Keratinocyte (primary cell): ENCODE data around the gene IFRD2. TPM values are rescaled to one million over a fixed set of nuclear protein-coding genes. Genes with fewer than 3 reads are reported as not detected.

Experiments
- DNase-seq: peaks from one replicate; pipeline ENCODE4 v3.0.0-alpha.2; 2011; ENCODE audit warnings: low read depth, missing footprints, low spot score
- FAIRE-seq: peaks from 2 replicates; lab custom pipeline; 2011; peaks lifted over from hg19 to GRCh38; lab: Jason Lieb, UNC
- H2AFZ ChIP-seq: 2 replicates; pipeline ENCODE4 v1.6.0; 2012; ENCODE audit warnings: low read length, control low read depth, inconsistent platforms; ENCODE audit not compliant: control insufficient read depth
- H3K27ac ChIP-seq: 2 replicates; pipeline ENCODE4 v1.5.1; 2011; ENCODE audit warnings: low read length; ENCODE audit not compliant: control insufficient read depth, insufficient read depth
- H3K27me3 ChIP-seq: 3 replicates; pipeline ENCODE4 v1.6.0; 2011; ENCODE audit warnings: low read length; ENCODE audit not compliant: control insufficient read depth, insufficient read depth; ENCODE audit errors: extremely low read depth
- H3K36me3 ChIP-seq, 2 experiments: 2 replicates in 1 of 2; 3 replicates in 1 of 2; pipeline ENCODE4 v1.5.1; 2011; ENCODE audit warnings: low read length in 2 of 2, mild to moderate bottlenecking in 1 of 2; ENCODE audit not compliant: control insufficient read depth in 2 of 2, insufficient read depth in 2 of 2; ENCODE audit errors: extremely low read depth in 1 of 2
- H3K4me1 ChIP-seq: 3 replicates; pipeline ENCODE4 v1.5.1; 2011; ENCODE audit warnings: low read length; ENCODE audit not compliant: control insufficient read depth, insufficient read depth; ENCODE audit errors: extremely low read depth
- H3K4me2 ChIP-seq: 3 replicates; pipeline ENCODE4 v1.6.0; 2011; ENCODE audit warnings: low read depth, low read length; ENCODE audit not compliant: control insufficient read depth, insufficient read depth; ENCODE audit errors: extremely low read depth
- H3K4me3 ChIP-seq, 3 experiments: fragments of 200-600 bp in 1 of 3; sonication (generic) in 1 of 3; 2 replicates in 2 of 3; 3 replicates in 1 of 3; pipeline ENCODE4 v1.5.1; 2011 to 2016; ENCODE audit warnings: low read length in 3 of 3, mild to moderate bottlenecking in 3 of 3, control low read depth in 2 of 3, inconsistent platforms in 1 of 3, low read depth in 1 of 3, mixed read lengths in 1 of 3, mixed run types in 1 of 3, moderate library complexity in 1 of 3; ENCODE audit not compliant: control insufficient read depth in 2 of 3, insufficient read depth in 2 of 3; ENCODE audit errors: extremely low read depth in 1 of 3
- H3K79me2 ChIP-seq: 2 replicates; pipeline ENCODE4 v1.6.0; 2012; ENCODE audit warnings: low read length; ENCODE audit not compliant: control insufficient read depth, insufficient read depth
- H3K9ac ChIP-seq: 3 replicates; pipeline ENCODE4 v1.6.0; 2011; ENCODE audit warnings: low read length; ENCODE audit not compliant: control insufficient read depth, insufficient read depth; ENCODE audit errors: extremely low read depth
- H3K9me1 ChIP-seq: 3 replicates; pipeline ENCODE4 v1.6.0; 2011; ENCODE audit warnings: low read length; ENCODE audit not compliant: control insufficient read depth, insufficient read depth; ENCODE audit errors: extremely low read depth
- H3K9me3 ChIP-seq: 2 replicates; pipeline ENCODE4 v1.5.1; 2012; ENCODE audit warnings: low read depth, low read length; ENCODE audit not compliant: control insufficient read depth
- H4K20me1 ChIP-seq: 3 replicates; pipeline ENCODE4 v1.6.0; 2011; ENCODE audit warnings: low read length; ENCODE audit not compliant: control insufficient read depth, insufficient read depth; ENCODE audit errors: extremely low read depth
- EZH2 ChIP-seq: IDR thresholded peaks from one replicate; pipeline ENCODE4 v1.6.1; 2012; ENCODE audit warnings: inconsistent platforms, mild to moderate bottlenecking, low read length, moderate library complexity
- dilution Hi-C: fragments of 300-500 bp; cut with MboI; formaldehyde crosslinking; loops from one replicate; pipeline ENCODE4 v1.7.0; 2020; ENCODE audit warnings: low sequenced_read_pairs; ENCODE audit not compliant: extremely low pct_ligation_motif_present
- polyA plus RNA-seq, 5 experiments: library from polyadenylated mRNA; depleted of rRNA in 3 of 5; stranded (reverse) in 3 of 5; stranded (forward) in 1 of 5; unstranded in 1 of 5; fragments of >200 nt; gene quantifications; 1 replicate in 1 of 5; 2 replicates in 3 of 5; 3 replicates in 1 of 5; pipeline versions ENCODE4 v1.2.1 to v1.2.3, GENCODE V29; 2011 to 2012; ENCODE audit warnings: missing spikeins in 2 of 5, low read depth in 1 of 5, low replicate concordance in 1 of 5
- TF ChIP-seq, protein P1 (sequence below), 3 experiments: IDR thresholded peaks in 1 of 3; conservative IDR thresholded peaks in 1 of 3; optimal IDR thresholded peaks in 1 of 3; 2 replicates in 2 of 3; 3 replicates in 1 of 3; pipeline versions ENCODE3 to v1.5.1; 2011; ENCODE audit warnings: low read length in 3 of 3, mild to moderate bottlenecking in 3 of 3, moderate library complexity in 2 of 3, control low read depth in 1 of 3, inconsistent platforms in 1 of 3; ENCODE audit not compliant: insufficient read depth in 2 of 3; ENCODE audit errors: extremely low read depth in 1 of 3

The IFRD2 gene
- polyA plus RNA-seq, 1 donor (not counting 4 experiments of a cell fraction or from before 2014, with no cell fraction given), result 50.3 TPM

DNA sequence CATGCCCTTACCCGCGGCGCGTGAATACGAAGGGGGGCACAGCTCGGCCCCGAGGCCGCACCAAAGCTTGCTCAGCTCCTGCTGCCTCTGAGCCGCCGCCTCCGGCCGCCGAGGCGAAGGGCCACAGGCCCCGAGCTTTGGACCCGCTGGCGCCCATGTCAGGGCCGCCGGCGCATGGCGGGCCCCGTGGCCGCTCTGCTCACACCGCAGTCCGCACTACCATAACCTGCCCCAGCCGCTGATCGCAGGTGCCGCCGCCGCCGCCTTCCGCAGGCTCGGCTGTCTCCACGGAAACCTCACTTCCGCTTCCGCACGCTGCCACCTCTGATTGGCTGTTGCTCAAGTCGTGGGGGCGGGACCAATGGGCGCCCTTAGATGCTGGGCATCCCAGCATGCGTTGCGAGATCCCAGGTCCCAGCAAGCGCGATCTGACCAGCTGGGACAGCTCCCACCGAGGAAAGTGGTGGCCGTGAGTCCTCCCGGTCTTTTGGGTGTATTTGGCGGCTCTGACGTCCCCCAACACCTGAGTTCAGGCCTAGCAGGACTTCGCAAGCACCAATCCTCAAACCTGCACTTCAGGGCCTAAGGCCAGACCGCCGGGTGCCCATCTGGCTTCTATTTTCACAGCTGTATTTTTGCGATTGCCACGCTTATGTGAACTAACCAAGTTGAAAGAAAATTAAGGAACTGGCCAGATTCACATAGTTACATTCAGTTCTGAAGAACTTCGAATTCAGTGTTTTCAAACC, 35.9 kb upstream of the IFRD2 start, which contains the start of gene TUSC2:
TSS of gene TUSC2 (minus strand) at position 281 of the 749 bp plus-strand sequence. CDS start at position 157, 124 bp downstream.
- peak within 1 kb of the TSS; percentile 74 for H3K27ac ChIP-seq
- peak within 1 kb of the TSS; percentile 87 for H3K9ac ChIP-seq
- no peaks in the 10 kb centered on the region for H3K9me1 ChIP-seq
- DNase-seq, result peak; percentile 90
- TF ChIP-seq, protein P1, sequence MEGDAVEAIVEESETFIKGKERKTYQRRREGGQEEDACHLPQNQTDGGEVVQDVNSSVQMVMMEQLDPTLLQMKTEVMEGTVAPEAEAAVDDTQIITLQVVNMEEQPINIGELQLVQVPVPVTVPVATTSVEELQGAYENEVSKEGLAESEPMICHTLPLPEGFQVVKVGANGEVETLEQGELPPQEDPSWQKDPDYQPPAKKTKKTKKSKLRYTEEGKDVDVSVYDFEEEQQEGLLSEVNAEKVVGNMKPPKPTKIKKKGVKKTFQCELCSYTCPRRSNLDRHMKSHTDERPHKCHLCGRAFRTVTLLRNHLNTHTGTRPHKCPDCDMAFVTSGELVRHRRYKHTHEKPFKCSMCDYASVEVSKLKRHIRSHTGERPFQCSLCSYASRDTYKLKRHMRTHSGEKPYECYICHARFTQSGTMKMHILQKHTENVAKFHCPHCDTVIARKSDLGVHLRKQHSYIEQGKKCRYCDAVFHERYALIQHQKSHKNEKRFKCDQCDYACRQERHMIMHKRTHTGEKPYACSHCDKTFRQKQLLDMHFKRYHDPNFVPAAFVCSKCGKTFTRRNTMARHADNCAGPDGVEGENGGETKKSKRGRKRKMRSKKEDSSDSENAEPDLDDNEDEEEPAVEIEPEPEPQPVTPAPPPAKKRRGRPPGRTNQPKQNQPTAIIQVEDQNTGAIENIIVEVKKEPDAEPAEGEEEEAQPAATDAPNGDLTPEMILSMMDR (optimal IDR thresholded peaks at IDR 0.05 in 1 of 3, IDR thresholded peaks at IDR 0.05 in 1 of 3, conservative IDR thresholded peaks at IDR 0.05 in 1 of 3; ENCODE audit: extremely low read depth in 1 of 3, insufficient read depth in 2 of 3, low read length in 3 of 3), result no peak
- no peak for TF ChIP-seq EZH2
- dilution Hi-C loops, result no loop called here
- H4K20me1 ChIP-seq, result no peaks in the 10 kb centered on the region
- no peak within 1 kb of the TSS for H2AFZ ChIP-seq
- H3K4me1 ChIP-seq, result peaks cover 12% of the 10 kb centered on the region
- H3K79me2 ChIP-seq, result peaks cover 45% of the 10 kb centered on the region
- H3K9me3 ChIP-seq, result no peaks in the 10 kb centered on the region
- H3K36me3 ChIP-seq, result peaks cover 28 to 40% of the 10 kb centered on the region in 2 experiments
- H3K4me2 ChIP-seq, result peak within 1 kb of the TSS; percentile 94
- H3K27me3 ChIP-seq, result no peaks in the 10 kb centered on the region
- H3K4me3 ChIP-seq, result peak within 1 kb of the TSS; percentile 86 to 90 (median 87)
- FAIRE-seq, result peak; percentile 76

GRCh38 chr3:50327129-50327528, 34.9 kb upstream of the IFRD2 start:
- peak overlapping the region; percentile 87 for H3K9ac ChIP-seq
- peak overlapping the region; percentile 94 for H3K4me2 ChIP-seq
- dilution Hi-C loops, result no loop called here
- H2AFZ ChIP-seq, result no peak overlapping the region
- H3K79me2 ChIP-seq, result peaks cover 36% of the 10 kb centered on the region
- no peak for FAIRE-seq
- H3K9me1 ChIP-seq, result no peaks in the 10 kb centered on the region
- peak overlapping the region; percentile 86 to 90 (median 87) for H3K4me3 ChIP-seq
- H3K36me3 ChIP-seq, result peaks cover 27 to 39% of the 10 kb centered on the region in 2 experiments
- no peak for DNase-seq
- H3K27me3 ChIP-seq, result no peaks in the 10 kb centered on the region
- no peaks in the 10 kb centered on the region for H3K9me3 ChIP-seq
- H3K4me1 ChIP-seq, result peaks cover 13% of the 10 kb centered on the region
- TF ChIP-seq, protein P1 (optimal IDR thresholded peaks at IDR 0.05 in 1 of 3, IDR thresholded peaks at IDR 0.05 in 1 of 3, conservative IDR thresholded peaks at IDR 0.05 in 1 of 3; ENCODE audit: extremely low read depth in 1 of 3, insufficient read depth in 2 of 3, low read length in 3 of 3), result no peak
- no peak for TF ChIP-seq EZH2
- no peaks in the 10 kb centered on the region for H4K20me1 ChIP-seq
- H3K27ac ChIP-seq, result peak overlapping the region; percentile 74
